ENCODE measurements around the gene KCNJ4.
"Not testable (repeated sequence)": the region's sequence is repeated elsewhere in the genome, so short reads cannot be mapped to it uniquely, and the experiment has no call there.

KCNJ4 gene

DNA sequence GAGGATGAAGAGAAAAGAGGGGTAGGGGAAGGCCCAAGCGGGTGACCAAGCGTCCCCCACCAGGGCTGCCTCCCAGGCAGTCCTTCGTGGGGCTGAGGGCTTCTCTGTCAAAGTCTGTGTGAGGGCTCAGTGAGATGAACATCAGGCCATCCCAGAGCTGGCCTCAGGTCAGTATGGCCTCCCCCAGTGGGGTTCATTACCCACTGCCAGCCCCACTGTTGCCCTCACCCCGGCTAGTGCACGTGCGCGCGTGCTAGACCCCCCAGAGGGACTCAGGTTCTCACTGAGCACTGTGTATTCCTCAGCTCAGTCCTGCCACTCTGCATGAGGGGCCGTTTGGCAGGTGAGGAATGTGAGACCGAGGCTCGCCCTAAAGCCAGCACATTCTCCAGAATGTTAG, 16.2 kb upstream of the KCNJ4 start:
- DNase-seq (ENCODE audit: low read depth in 2 of 2): no peak

- DNase-seq (ENCODE audit: low read depth in 2 of 2): not testable (repeated sequence)
Measured at GRCh38 chr22:38470179-38470578, 15.2 kb upstream of the KCNJ4 start.

GRCh38 chr22:38469306-38469781, 14.3 kb upstream of the KCNJ4 start:
- DNase-seq (ENCODE audit: low read depth in 2 of 2): no peak

- no peak for DNase-seq (ENCODE audit: low read depth in 2 of 2)
Measured at GRCh38 chr22:38468443-38469305, 13.7 kb upstream of the KCNJ4 start.

DNA sequence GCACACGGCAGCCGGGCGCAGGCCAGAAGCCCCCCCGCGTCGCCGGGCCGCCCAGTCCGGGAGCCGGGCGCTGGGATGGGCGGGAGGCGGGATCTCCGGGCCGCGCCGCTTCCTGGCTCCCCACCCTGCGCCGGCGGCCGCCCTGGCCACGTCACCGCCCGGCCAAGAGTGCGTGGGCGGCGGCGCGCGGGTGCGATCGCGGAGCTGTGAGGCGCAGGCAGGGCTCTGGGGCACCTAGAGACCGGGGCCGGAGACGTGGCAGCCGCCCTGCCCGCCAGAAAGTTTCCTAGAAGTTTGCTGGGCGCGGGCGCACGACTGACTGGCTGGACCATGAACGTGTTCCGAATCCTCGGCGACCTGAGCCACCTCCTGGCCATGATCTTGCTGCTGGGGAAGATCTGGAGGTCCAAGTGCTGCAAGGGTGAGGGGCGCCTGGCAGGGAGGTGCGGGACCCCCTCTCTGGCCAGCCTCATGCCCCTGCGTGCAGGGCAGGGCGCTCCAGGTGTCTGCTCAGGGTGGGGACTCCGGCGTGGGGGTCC, 13.0 kb upstream of the KCNJ4 start, which contains the start of gene KDELR3:
Gene KDELR3, plus strand, starts transcription at position 193 of the 539 bp plus-strand sequence. Its CDS starts 138 bp downstream, at position 331.
- DNase-seq (ENCODE audit: low read depth in 2 of 2): peak; percentile 22 to 45

DNA sequence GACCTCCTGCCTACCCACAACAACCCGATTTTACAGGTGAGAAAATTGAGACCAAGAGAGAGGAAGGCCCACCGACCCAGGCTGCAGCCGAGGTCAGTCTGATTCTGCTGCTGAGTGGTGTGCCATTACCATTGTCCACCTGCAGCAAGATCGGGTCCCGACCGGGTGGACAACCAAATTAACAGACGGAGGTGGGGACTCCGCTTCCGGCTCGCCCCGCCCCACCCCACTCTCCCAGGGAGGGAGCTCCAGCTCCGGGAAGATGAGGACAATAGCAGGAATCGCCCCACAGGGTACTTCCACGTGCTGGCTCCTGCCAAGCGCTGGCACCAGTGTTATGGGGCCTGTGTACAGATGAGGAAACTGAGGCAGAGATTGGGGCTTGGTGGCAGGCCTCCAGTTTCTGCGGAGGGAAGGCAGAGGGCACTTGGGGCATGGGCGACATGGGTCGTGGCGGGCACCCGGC, 12.5 kb upstream of the KCNJ4 start:
- no peak for DNase-seq (ENCODE audit: low read depth in 2 of 2)

- no peak for DNase-seq (ENCODE audit: low read depth in 2 of 2)
Measured at GRCh38 chr22:38465673-38466490, 10.9 kb upstream of the KCNJ4 start.

GRCh38 chr22:38464992-38465672, 10.1 kb upstream of the KCNJ4 start:
- DNase-seq (ENCODE audit: low read depth in 2 of 2): no peak

GRCh38 chr22:38462960-38463784, 8.2 kb upstream of the KCNJ4 start:
- no peak for DNase-seq (ENCODE audit: low read depth in 2 of 2)

- DNase-seq (ENCODE audit: low read depth in 2 of 2): peak; percentile 26 to 35
Measured at GRCh38 chr22:38461414-38462081, 6.5 kb upstream of the KCNJ4 start.

DNA sequence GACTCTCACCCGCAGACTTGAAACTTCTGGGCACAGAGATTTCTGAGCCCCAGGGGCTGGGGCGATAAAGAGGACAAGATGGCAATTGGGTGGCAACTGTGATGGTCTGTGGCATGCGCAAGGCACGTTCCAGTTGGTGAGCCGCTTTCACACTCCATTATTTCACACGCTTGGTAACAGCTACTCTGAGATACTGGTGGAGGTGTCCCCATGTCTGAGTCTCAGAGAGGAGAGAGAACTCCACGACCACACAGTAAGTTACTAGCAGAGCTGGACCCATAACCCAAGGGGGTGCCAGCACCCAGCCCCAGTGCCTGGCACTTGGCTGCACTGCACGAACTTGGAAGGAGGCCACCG, 6.0 kb upstream of the KCNJ4 start:
- DNase-seq (ENCODE audit: low read depth in 2 of 2): no peak

GRCh38 chr22:38460426-38460840, 5.4 kb upstream of the KCNJ4 start:
- no peak for DNase-seq (ENCODE audit: low read depth in 2 of 2)

- no peak for DNase-seq (ENCODE audit: low read depth in 2 of 2)
Measured at GRCh38 chr22:38456841-38457699, 2.1 kb upstream of the KCNJ4 start.

DNA sequence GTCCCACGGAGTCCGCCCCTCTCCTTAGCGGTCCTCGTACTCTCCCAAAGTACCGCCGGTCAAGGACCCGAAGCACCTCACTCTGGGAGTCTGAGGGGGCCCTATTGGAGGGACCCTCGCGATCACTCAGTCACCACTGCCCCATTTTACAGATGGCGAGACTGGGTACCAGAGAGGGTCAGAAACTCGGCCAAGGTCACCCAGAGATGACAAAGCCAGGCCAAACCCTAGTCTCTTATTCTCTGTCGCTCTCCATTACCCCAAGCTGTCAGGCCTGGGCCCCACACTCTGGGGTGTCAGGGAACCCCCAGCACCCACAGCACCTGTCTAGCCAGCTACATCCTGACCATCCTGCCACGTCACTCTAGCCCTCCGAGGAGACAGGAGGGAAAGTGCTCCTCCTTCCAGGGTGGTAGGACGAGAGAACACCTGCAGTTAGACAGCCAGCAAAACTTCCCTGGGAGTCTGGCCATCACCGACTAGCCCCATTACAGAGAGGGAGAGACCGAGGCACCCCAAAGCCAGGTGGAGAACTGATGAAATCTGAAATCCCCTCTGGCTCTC, 1.4 kb upstream of the KCNJ4 start:
- DNase-seq (ENCODE audit: low read depth in 2 of 2): no peak

DNA sequence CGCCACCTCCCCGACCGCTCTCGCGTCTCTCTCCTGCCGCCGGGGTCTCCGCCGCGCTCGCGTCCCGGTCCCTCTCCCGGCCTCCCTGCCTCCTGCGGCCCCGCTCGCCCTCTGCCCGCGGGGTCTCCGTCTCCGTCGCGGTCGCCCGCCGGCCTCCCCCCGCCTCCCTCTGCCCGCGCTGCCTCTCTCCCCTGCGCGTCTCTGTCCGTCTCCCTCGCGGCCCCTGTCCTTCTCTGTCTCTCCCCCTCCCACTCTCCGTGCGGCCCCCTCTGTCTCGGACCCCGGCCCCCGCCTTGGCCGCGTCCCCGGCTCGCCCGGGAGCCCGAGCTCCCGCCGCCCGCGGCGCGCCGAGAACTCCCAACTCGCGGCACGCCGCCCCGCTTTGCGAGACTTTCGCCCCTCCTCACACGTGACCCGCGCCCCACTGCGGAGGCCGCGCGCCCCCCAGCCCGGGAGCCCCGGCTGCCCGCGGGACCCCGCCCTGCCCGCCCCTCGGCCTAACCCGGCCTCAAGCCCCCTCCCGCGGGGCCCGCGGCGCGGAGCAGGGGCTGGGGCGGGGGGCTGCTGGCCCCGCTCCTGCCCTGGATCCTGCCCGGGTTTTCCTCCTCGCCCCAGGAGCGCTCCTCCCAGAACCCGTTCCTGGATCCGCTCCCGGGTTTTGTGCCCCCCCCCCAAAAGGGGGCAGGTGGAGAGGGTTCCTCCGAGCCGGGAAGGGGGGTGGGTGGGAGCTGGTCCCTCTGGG, 702 bp upstream of the KCNJ4 start:
- no peak for DNase-seq (ENCODE audit: low read depth in 2 of 2)

DNA sequence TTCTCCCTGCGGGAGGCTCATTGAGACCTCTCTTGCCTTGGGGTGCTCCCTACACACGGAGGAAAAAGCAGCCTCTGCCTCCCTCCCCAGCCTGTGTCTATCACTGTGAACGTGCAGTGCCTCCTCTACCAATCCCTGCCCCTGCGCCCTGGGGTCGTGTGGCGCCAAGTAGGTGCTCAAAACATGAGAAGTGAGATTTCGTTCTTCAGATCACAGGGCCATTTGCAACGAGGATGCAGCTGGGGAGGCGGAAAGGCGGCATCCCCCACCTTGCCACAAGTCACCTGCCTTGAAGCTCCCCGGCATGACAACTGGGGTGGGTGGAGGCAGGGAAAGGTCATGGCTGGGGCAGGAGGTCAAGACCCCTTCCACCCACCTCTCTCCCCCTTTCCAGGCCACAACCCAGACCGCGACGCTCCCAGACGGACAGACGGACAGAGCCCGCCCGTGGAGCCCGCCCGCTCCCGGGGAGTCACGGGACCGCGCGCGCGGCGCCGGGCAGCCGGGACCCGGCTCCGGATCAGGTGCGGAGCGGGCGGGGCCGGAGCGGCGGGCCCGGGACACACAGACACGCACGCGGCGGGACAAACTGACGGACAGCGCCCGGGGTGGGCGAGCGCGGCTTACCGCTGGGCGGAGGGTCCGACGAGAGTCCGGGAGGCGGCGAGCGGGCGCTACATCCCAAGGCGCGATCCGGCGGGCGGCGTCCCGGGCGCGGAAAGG, 485 bp downstream of the KCNJ4 start:
- DNase-seq (ENCODE audit: low read depth in 2 of 2): no peak

GRCh38 chr22:38453996-38454352, 1.0 kb downstream of the KCNJ4 start:
- no peak for DNase-seq (ENCODE audit: low read depth in 2 of 2)
